Measurements from ENCODE around the gene PACRG.
A peak's percentile ranks its signal among the peaks of the same experiment; 100 is the strongest.

The PACRG gene

GRCh38 chr6:163259689-163260088, 531.9 kb downstream of the PACRG start:
- Histone ChIP-seq H4K8ac (ENCODE audit: low read length) (peak overlapping the region; percentile 67), H2BK12ac (ENCODE audit: low read length in 2 of 2) (peak overlapping the region in 1 of 2 experiments; percentile 15), H3K14ac (ENCODE audit: low read length in 2 of 2) (peak overlapping the region in 1 of 2 experiments; percentile 3), H3K36me3 (ENCODE audit: control insufficient read depth in 1 of 2, insufficient read depth in 2 of 2, low read depth in 1 of 2, low read length in 2 of 2) (no peaks in the 10 kb centered on the region), H3K79me1 (replicated peaks; ENCODE audit: low read length, poor library complexity, severe bottlenecking) (no peaks in the 10 kb centered on the region), H2AFZ (ENCODE audit: low read depth, low read length) (peak overlapping the region; percentile 60), H3K23ac (ENCODE audit: low read length in 2 of 2) (no peak overlapping the region), H3K4ac (ENCODE audit: low read depth in 1 of 2, low read length in 2 of 2) (no peak overlapping the region), H2BK15ac (ENCODE audit: low read depth, poor library complexity, severe bottlenecking) (no peak overlapping the region), H3K27me3 (ENCODE audit: control insufficient read depth in 1 of 2, insufficient read depth in 1 of 2, low read length in 2 of 2) (no peaks in the 10 kb centered on the region), H3K4me3 (ENCODE audit: insufficient read depth in 1 of 2, low read depth in 1 of 2, low read length in 2 of 2) (no peak overlapping the region), H2BK5ac (ENCODE audit: low read depth, low read length, poor library complexity, severe bottlenecking) (no peak overlapping the region), H3K18ac (ENCODE audit: low read depth in 1 of 2, low read length in 2 of 2) (peak overlapping the region in 1 of 2 experiments; percentile 14), H3K27ac (ENCODE audit: low read length, poor library complexity, severe bottlenecking) (no peak overlapping the region), H3K9ac (ENCODE audit: low read length) (no peak overlapping the region), H3K9me3 (ENCODE audit: control insufficient read depth, low read length) (no peaks in the 10 kb centered on the region), H2AK5ac (ENCODE audit: low read length, severe bottlenecking) (no peak overlapping the region), H3K4me2 (ENCODE audit: low read length, poor library complexity, severe bottlenecking) (no peak overlapping the region), H2BK120ac (ENCODE audit: low read depth, low read length) (no peak overlapping the region), H4K91ac (ENCODE audit: low read length) (no peak overlapping the region), H3K4me1 (ENCODE audit: control insufficient read depth, insufficient read depth, low read depth, low read length) (peaks cover 6% of the 10 kb centered on the region)
- WGBS: 87% methylated on average over 7 of the region's 8 CpGs
- no peak for DNase-seq

- peak overlapping the region; percentile 32 for H3K9ac ChIP-seq (ENCODE audit: low read length)
- DNase-seq: peak; percentile 11
- no peak overlapping the region for H3K14ac ChIP-seq (ENCODE audit: low read length in 2 of 2)
- H2BK5ac ChIP-seq (ENCODE audit: low read depth, low read length, poor library complexity, severe bottlenecking): no peak overlapping the region
- WGBS: 10% methylated on average over 21 of the region's 21 CpGs
- peak overlapping the region in 1 of 2 experiments; percentile 65 for H3K4me3 ChIP-seq (ENCODE audit: insufficient read depth in 1 of 2, low read depth in 1 of 2, low read length in 2 of 2)
- no peak overlapping the region for H2BK15ac ChIP-seq (ENCODE audit: low read depth, poor library complexity, severe bottlenecking)
- H3K4ac ChIP-seq (ENCODE audit: low read depth in 1 of 2, low read length in 2 of 2): no peak overlapping the region
- no peak overlapping the region for H2AK5ac ChIP-seq (ENCODE audit: low read length, severe bottlenecking)
- no peak overlapping the region for H3K27ac ChIP-seq (ENCODE audit: low read length, poor library complexity, severe bottlenecking)
- H3K23ac ChIP-seq (ENCODE audit: low read length in 2 of 2): no peak overlapping the region
- peak overlapping the region; percentile 60 for H2AFZ ChIP-seq (ENCODE audit: low read depth, low read length)
- peak overlapping the region; percentile 14 to 85 for H3K18ac ChIP-seq (ENCODE audit: low read depth in 1 of 2, low read length in 2 of 2)
- no peaks in the 10 kb centered on the region for H3K9me3 ChIP-seq (ENCODE audit: control insufficient read depth, low read length)
- peak overlapping the region; percentile 14 for H3K4me2 ChIP-seq (ENCODE audit: low read length, poor library complexity, severe bottlenecking)
- no peaks in the 10 kb centered on the region for H3K27me3 ChIP-seq (ENCODE audit: control insufficient read depth in 1 of 2, insufficient read depth in 1 of 2, low read length in 2 of 2)
- H2BK12ac ChIP-seq (ENCODE audit: low read length in 2 of 2): peak overlapping the region in 1 of 2 experiments; percentile 15
- H2BK120ac ChIP-seq (ENCODE audit: low read depth, low read length): no peak overlapping the region
- H3K79me1 ChIP-seq (replicated peaks; ENCODE audit: low read length, poor library complexity, severe bottlenecking): no peaks in the 10 kb centered on the region
- H3K36me3 ChIP-seq (ENCODE audit: control insufficient read depth in 1 of 2, insufficient read depth in 2 of 2, low read depth in 1 of 2, low read length in 2 of 2): no peaks in the 10 kb centered on the region
- H3K4me1 ChIP-seq (ENCODE audit: control insufficient read depth, insufficient read depth, low read depth, low read length): peaks cover 6% of the 10 kb centered on the region
- H4K91ac ChIP-seq (ENCODE audit: low read length): no peak overlapping the region
- peak overlapping the region; percentile 69 for H4K8ac ChIP-seq (ENCODE audit: low read length)
Observed at GRCh38 chr6:163260111-163260895, 532.5 kb downstream of the PACRG start.

GRCh38 chr6:163260911-163261310, 533.1 kb downstream of the PACRG start:
- H2BK5ac ChIP-seq (ENCODE audit: low read depth, low read length, poor library complexity, severe bottlenecking): no peak overlapping the region
- H3K23ac ChIP-seq (ENCODE audit: low read length in 2 of 2): no peak overlapping the region
- no peak overlapping the region for H3K18ac ChIP-seq (ENCODE audit: low read depth in 1 of 2, low read length in 2 of 2)
- H3K4me2 ChIP-seq (ENCODE audit: low read length, poor library complexity, severe bottlenecking): peak overlapping the region; percentile 14
- no peak overlapping the region for H2AK5ac ChIP-seq (ENCODE audit: low read length, severe bottlenecking)
- no peak overlapping the region for H4K91ac ChIP-seq (ENCODE audit: low read length)
- no peak overlapping the region for H4K8ac ChIP-seq (ENCODE audit: low read length)
- no peaks in the 10 kb centered on the region for H3K9me3 ChIP-seq (ENCODE audit: control insufficient read depth, low read length)
- H3K9ac ChIP-seq (ENCODE audit: low read length): peak overlapping the region; percentile 32
- H3K4me1 ChIP-seq (ENCODE audit: control insufficient read depth, insufficient read depth, low read depth, low read length): peaks cover 6% of the 10 kb centered on the region
- H3K36me3 ChIP-seq (ENCODE audit: control insufficient read depth in 1 of 2, insufficient read depth in 2 of 2, low read depth in 1 of 2, low read length in 2 of 2): no peaks in the 10 kb centered on the region
- DNase-seq: no peak
- peak overlapping the region in 1 of 2 experiments; percentile 65 for H3K4me3 ChIP-seq (ENCODE audit: insufficient read depth in 1 of 2, low read depth in 1 of 2, low read length in 2 of 2)
- H3K27me3 ChIP-seq (ENCODE audit: control insufficient read depth in 1 of 2, insufficient read depth in 1 of 2, low read length in 2 of 2): no peaks in the 10 kb centered on the region
- H3K4ac ChIP-seq (ENCODE audit: low read depth in 1 of 2, low read length in 2 of 2): no peak overlapping the region
- H3K79me1 ChIP-seq (replicated peaks; ENCODE audit: low read length, poor library complexity, severe bottlenecking): no peaks in the 10 kb centered on the region
- 2% methylated on average over 5 of the region's 8 CpGs for WGBS
- H2BK120ac ChIP-seq (ENCODE audit: low read depth, low read length): no peak overlapping the region
- H2BK12ac ChIP-seq (ENCODE audit: low read length in 2 of 2): no peak overlapping the region
- H2BK15ac ChIP-seq (ENCODE audit: low read depth, poor library complexity, severe bottlenecking): no peak overlapping the region
- H3K14ac ChIP-seq (ENCODE audit: low read length in 2 of 2): no peak overlapping the region
- H2AFZ ChIP-seq (ENCODE audit: low read depth, low read length): peak overlapping the region; percentile 51
- H3K27ac ChIP-seq (ENCODE audit: low read length, poor library complexity, severe bottlenecking): no peak overlapping the region

- no peak overlapping the region for H3K23ac ChIP-seq (ENCODE audit: low read length in 2 of 2)
Observed at GRCh38 chr6:163261361-163261760, 533.6 kb downstream of the PACRG start.

More at GRCh38 chr6:163261361-163261760, 533.6 kb downstream of the PACRG start:
- DNase-seq: no peak
- no peak overlapping the region for H3K4ac ChIP-seq (ENCODE audit: low read depth in 1 of 2, low read length in 2 of 2)
- no peak overlapping the region for H2BK15ac ChIP-seq (ENCODE audit: low read depth, poor library complexity, severe bottlenecking)
- H3K9ac ChIP-seq (ENCODE audit: low read length): no peak overlapping the region
- no peaks in the 10 kb centered on the region for H3K36me3 ChIP-seq (ENCODE audit: control insufficient read depth in 1 of 2, insufficient read depth in 2 of 2, low read depth in 1 of 2, low read length in 2 of 2)
- no peak overlapping the region for H3K14ac ChIP-seq (ENCODE audit: low read length in 2 of 2)
- H3K4me1 ChIP-seq (ENCODE audit: control insufficient read depth, insufficient read depth, low read depth, low read length): peaks cover 6% of the 10 kb centered on the region
- no peaks in the 10 kb centered on the region for H3K79me1 ChIP-seq (replicated peaks; ENCODE audit: low read length, poor library complexity, severe bottlenecking)
- H3K9me3 ChIP-seq (ENCODE audit: control insufficient read depth, low read length): no peaks in the 10 kb centered on the region
- H3K27me3 ChIP-seq (ENCODE audit: control insufficient read depth in 1 of 2, insufficient read depth in 1 of 2, low read length in 2 of 2): no peaks in the 10 kb centered on the region
- H3K27ac ChIP-seq (ENCODE audit: low read length, poor library complexity, severe bottlenecking): no peak overlapping the region
- no peak overlapping the region for H2AFZ ChIP-seq (ENCODE audit: low read depth, low read length)
- H2BK120ac ChIP-seq (ENCODE audit: low read depth, low read length): no peak overlapping the region
- H3K4me3 ChIP-seq (ENCODE audit: insufficient read depth in 1 of 2, low read depth in 1 of 2, low read length in 2 of 2): no peak overlapping the region
- no peak overlapping the region for H4K8ac ChIP-seq (ENCODE audit: low read length)
- no peak overlapping the region for H2BK5ac ChIP-seq (ENCODE audit: low read depth, low read length, poor library complexity, severe bottlenecking)
- WGBS: 50% methylated on average over 1 of the region's 4 CpGs
- no peak overlapping the region for H2AK5ac ChIP-seq (ENCODE audit: low read length, severe bottlenecking)
- no peak overlapping the region for H2BK12ac ChIP-seq (ENCODE audit: low read length in 2 of 2)
- no peak overlapping the region for H3K4me2 ChIP-seq (ENCODE audit: low read length, poor library complexity, severe bottlenecking)
- H3K18ac ChIP-seq (ENCODE audit: low read depth in 1 of 2, low read length in 2 of 2): no peak overlapping the region
- H4K91ac ChIP-seq (ENCODE audit: low read length): no peak overlapping the region
